Spleen (tissue), 11 donors: Measurements from ENCODE around the gene RNF214. TPM values are rescaled to one million over a fixed set of nuclear protein-coding genes. Genes with fewer than 3 reads are reported as not detected.
A peak's percentile ranks its signal among the peaks of the same experiment; 100 is the strongest.

ENCODE experiments used
- DNase-seq: peaks from one replicate; pipeline ENCODE4 v3.0.0-alpha.2; 2020
- H3K27ac ChIP-seq, 8 donors: fragments of 200-600 bp; sonication (generic) in 7 of 8; 1 replicate in 4 of 8; 2 replicates in 4 of 8; pipeline versions ENCODE4 v1.5.0 to v1.8.0; 2016 to 2021; ENCODE audit warnings: inconsistent platforms in 4 of 8, mild to moderate bottlenecking in 4 of 8, moderate library complexity in 1 of 8
- H3K27me3 ChIP-seq, 7 donors: fragments of 200-600 bp; sonication (generic) in 6 of 7; replicated peaks in 1 of 7; 1 replicate in 4 of 7; 2 replicates in 3 of 7; pipeline versions ENCODE4 v1.5.0 to v1.8.0; 2016 to 2021; ENCODE audit warnings: inconsistent platforms in 3 of 7, mild to moderate bottlenecking in 1 of 7
- H3K36me3 ChIP-seq, 6 donors: fragments of 200-600 bp; sonication (generic) in 5 of 6; 1 replicate in 4 of 6; 2 replicates in 2 of 6; pipeline versions ENCODE4 v1.5.0 to v1.8.0; 2016 to 2021; ENCODE audit warnings: inconsistent platforms in 2 of 6
- H3K4me1 ChIP-seq, 6 donors: fragments of 200-600 bp; sonication (generic) in 5 of 6; 1 replicate in 3 of 6; 2 replicates in 3 of 6; pipeline versions ENCODE4 v1.5.0 to v1.8.0; 2016 to 2021; ENCODE audit warnings: inconsistent platforms in 3 of 6
- H3K4me3 ChIP-seq, 8 donors: fragments of 200-600 bp; sonication (generic) in 7 of 8; 1 replicate in 4 of 8; 2 replicates in 4 of 8; pipeline versions ENCODE4 v1.5.0 to v1.8.0; 2016 to 2021; ENCODE audit warnings: inconsistent platforms in 4 of 8, mild to moderate bottlenecking in 4 of 8, moderate library complexity in 2 of 8
- H3K9me3 ChIP-seq, 8 donors: fragments of 200-600 bp; sonication (generic) in 7 of 8; 1 replicate in 4 of 8; 2 replicates in 4 of 8; pipeline versions ENCODE4 v1.5.0 to v1.8.0; 2016 to 2021; ENCODE audit warnings: inconsistent platforms in 4 of 8
- POLR2A ChIP-seq, 3 donors: fragments of 450-650 bp; IDR thresholded peaks; one replicate each; pipeline ENCODE4 v1.5.1; 2017; ENCODE audit warnings: antibody characterized with exemption in 3 of 3, mild to moderate bottlenecking in 1 of 3
- POLR2AphosphoS5 ChIP-seq, 3 donors: sonication (generic); formaldehyde crosslinking; IDR thresholded peaks; one replicate each; pipeline ENCODE4 v1.5.1; 2017; ENCODE audit warnings: antibody characterized with exemption in 3 of 3
- WGBS, 5 donors: extraction: QIAGEN DNeasy Blood & Tissue Kit in 3 of 5; methylation state at CpG; one replicate each; pipeline versions ENCODE4 v1.1.5 to v1.1.7; 2013 to 2018; 5-methylcytosine and 5-hydroxymethylcytosine counted together
- intact Hi-C: fragments of 100-400 bp; cut with DNase I; formaldehyde crosslinking; loops from one replicate; pipeline ENCODE4 v1.15.0; 2023; ENCODE audit warnings: low total_unique reads
- polyA plus RNA-seq, 3 donors: library from polyadenylated mRNA; stranded (reverse); fragments of 200-250 nt; gene quantifications; one replicate each; pipeline ENCODE4 v1.2.1, GENCODE V29; 2013
- total RNA-seq, 7 donors: library from RNA; depleted of rRNA in 3 of 7; stranded (reverse); fragments of >200 nt in 3 of 7; fragmentation: NEBNext Ultra II Directional in 4 of 7; extraction: Animal tissue kit (Norgen Biotek cat#: 25700) in 4 of 7; gene quantifications; one replicate each; pipeline versions ENCODE4 v1.1.0 to v1.2.1, GENCODE V29; 2016 to 2021
- TF ChIP-seq, protein P1 (sequence below), 11 experiments: fragments of 200-600 bp in 7 of 11; fragments of 450-650 bp in 4 of 11; sonication (generic) in 4 of 11; IDR thresholded peaks in 8 of 11; conservative IDR thresholded peaks in 3 of 11; 1 replicate in 7 of 11; 2 replicates in 4 of 11; pipeline versions ENCODE4 v1.4.0 to v1.8.0; 2016 to 2021; ENCODE audit warnings: antibody characterized with exemption in 11 of 11, inconsistent platforms in 4 of 11, mild to moderate bottlenecking in 1 of 11
- donor health status: healthy with polysubstance abuse.
- donor health status: DM: no; HTN: no; CAD: no; lungs with moderate emphysema.
- donor health status: DM: no; HTN: no; CAD: no.
- donor health status: Bipolar disorder and iron deficiency.
- donor health status: healthy.
- donor health status: DM: no; HTN: no; CAD: no.
- donor health status: DM: yes; HTN: yes; CAD: no.

RNF214 gene
- total and polyA plus RNA-seq, 10 donors = 5.6 to 29.6 (median 19.6) TPM

DNA sequence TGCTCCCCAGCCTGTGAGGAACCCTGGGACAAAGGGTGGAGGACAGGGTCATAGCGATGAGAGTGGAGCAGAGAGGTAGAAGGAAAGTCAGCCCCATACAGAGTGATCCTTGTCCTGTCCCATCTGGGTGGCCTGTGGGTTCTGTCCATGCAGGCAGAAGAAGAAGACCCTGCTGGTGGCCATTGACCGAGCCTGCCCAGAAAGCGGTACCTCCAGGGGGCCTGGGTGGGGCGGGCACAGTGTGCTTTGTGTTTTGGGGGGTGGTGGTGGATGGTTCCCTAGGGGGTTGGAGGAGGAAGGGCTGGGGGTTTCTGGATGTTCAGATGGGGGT, 46.1 kb upstream of the RNF214 start:
- Histone ChIP-seq H3K9me3 (no peaks in the 10 kb centered on the region), H3K27ac (peak overlapping the region; percentile 40 to 88 (median 76)), H3K27me3 (no peaks in the 10 kb centered on the region), H3K36me3 (peaks cover 0 to 98% (median 52%) of the 10 kb centered on the region in 6 donors), H3K4me1 (peaks cover under 1 to 76% (median 41%) of the 10 kb centered on the region in 6 donors), H3K4me3 (no peak overlapping the region)
- TF ChIP-seq, protein P1, sequence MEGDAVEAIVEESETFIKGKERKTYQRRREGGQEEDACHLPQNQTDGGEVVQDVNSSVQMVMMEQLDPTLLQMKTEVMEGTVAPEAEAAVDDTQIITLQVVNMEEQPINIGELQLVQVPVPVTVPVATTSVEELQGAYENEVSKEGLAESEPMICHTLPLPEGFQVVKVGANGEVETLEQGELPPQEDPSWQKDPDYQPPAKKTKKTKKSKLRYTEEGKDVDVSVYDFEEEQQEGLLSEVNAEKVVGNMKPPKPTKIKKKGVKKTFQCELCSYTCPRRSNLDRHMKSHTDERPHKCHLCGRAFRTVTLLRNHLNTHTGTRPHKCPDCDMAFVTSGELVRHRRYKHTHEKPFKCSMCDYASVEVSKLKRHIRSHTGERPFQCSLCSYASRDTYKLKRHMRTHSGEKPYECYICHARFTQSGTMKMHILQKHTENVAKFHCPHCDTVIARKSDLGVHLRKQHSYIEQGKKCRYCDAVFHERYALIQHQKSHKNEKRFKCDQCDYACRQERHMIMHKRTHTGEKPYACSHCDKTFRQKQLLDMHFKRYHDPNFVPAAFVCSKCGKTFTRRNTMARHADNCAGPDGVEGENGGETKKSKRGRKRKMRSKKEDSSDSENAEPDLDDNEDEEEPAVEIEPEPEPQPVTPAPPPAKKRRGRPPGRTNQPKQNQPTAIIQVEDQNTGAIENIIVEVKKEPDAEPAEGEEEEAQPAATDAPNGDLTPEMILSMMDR (IDR thresholded peaks at IDR 0.05 in 8 of 11, conservative IDR thresholded peaks at IDR 0.05 in 3 of 11) = no peak
- no peak for TF ChIP-seq POLR2AphosphoS5 (IDR thresholded peaks at IDR 0.05)
- no peak for TF ChIP-seq POLR2A (IDR thresholded peaks at IDR 0.05)
- DNase-seq = peak; percentile 71
- intact Hi-C loops = no loop called here
- 88 to 97% (median 96%) methylated on average over 4 of the region's 4 CpGs for WGBS, 5 donors

DNA sequence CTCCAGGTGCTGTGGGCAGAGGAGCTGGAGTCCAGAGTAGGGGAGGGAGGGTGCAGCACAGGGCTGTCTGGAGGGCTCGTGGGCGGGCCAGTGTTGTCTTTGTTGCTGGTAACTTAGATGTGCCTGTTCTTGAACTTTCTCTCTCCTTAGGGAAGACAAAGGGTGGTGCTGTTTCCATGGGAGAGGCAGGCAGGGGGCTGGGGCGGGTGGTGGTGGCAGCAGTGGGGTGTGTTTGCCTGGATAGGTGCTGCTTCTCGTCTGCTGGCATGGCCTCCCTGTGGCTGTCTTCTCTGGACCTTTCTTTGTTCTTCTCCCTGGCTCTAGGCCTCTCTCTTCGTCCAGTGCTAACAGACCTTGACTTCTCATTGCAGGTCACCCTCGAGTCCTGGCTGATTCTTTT, 45.5 kb upstream of the RNF214 start:
- H3K27ac ChIP-seq = peak overlapping the region in 6 of 8 donors; percentile 62 to 88 (median 78)
- intact Hi-C loops = no loop called here
- TF ChIP-seq POLR2A (IDR thresholded peaks at IDR 0.05) (no peak), POLR2AphosphoS5 (IDR thresholded peaks at IDR 0.05) (no peak)
- TF ChIP-seq, protein P1 (IDR thresholded peaks at IDR 0.05 in 8 of 11, conservative IDR thresholded peaks at IDR 0.05 in 3 of 11) = no peak
- DNase-seq = no peak
- H3K27me3 ChIP-seq = no peaks in the 10 kb centered on the region
- no peaks in the 10 kb centered on the region for H3K9me3 ChIP-seq
- peaks cover 0 to 70% (median 37%) of the 10 kb centered on the region in 6 donors for H3K4me1 ChIP-seq
- H3K36me3 ChIP-seq = peaks cover 0 to 98% (median 55%) of the 10 kb centered on the region in 6 donors
- 72 to 84% (median 82%) methylated on average over 6 of the region's 6 CpGs for WGBS, 5 donors
- no peak overlapping the region for H3K4me3 ChIP-seq

GRCh38 chr11:117187428-117187798, 45.1 kb upstream of the RNF214 start:
- intact Hi-C loops = no loop called here
- Histone ChIP-seq H3K36me3 (peaks cover 0 to 98% (median 55%) of the 10 kb centered on the region in 6 donors), H3K4me1 (peaks cover 0 to 70% (median 37%) of the 10 kb centered on the region in 6 donors), H3K27ac (peak overlapping the region in 6 of 8 donors; percentile 62 to 88 (median 78)), H3K27me3 (no peaks in the 10 kb centered on the region), H3K4me3 (no peak overlapping the region), H3K9me3 (no peaks in the 10 kb centered on the region)
- peak; percentile 71 for DNase-seq
- 85 to 92% (median 89%) methylated on average over 13 of the region's 13 CpGs for WGBS, 5 donors
- TF ChIP-seq POLR2A (IDR thresholded peaks at IDR 0.05) (no peak), POLR2AphosphoS5 (IDR thresholded peaks at IDR 0.05) (no peak)
- TF ChIP-seq, protein P1 (IDR thresholded peaks at IDR 0.05 in 8 of 11, conservative IDR thresholded peaks at IDR 0.05 in 3 of 11) = no peak

DNA sequence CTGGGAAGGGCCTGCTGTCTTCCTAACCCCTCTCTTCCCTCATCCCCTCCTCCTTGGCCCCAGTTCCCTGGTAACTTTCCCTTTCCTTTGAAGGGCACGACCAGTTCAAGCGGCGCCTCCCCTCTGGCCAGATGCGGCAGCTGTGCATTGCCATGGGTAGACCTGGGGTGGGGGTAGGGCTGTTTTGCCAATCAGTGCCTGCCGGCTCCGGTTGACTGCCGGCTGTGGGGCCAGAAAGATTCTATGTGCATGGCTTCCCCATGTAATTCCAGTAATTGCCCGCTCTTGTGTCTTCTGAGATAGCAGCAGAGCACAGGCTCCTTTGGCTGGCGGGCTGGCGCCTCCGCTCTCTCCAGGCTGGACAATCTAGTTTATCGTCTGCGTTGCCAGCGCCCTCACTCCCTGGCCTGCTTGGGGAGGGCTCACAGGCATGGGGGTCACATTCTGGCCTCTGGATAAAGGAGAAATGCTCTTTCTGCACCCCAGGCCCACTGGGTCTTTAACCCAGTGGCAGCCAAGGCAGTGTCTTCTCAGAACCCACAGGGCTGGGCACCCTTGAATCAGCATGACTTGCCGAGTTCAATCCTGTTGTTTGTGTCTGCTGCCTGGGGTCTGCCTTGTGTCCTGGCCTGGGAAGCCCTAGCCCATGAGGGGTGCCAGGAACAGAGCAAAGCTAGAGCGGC, 44.5 kb upstream of the RNF214 start:
- WGBS, 5 donors = 93 to 97% (median 95%) methylated on average over 14 to 16 of the region's 16 CpGs
- DNase-seq = no peak
- intact Hi-C loops = no loop called here

More for the DNA sequence above, 44.5 kb upstream of the RNF214 start:
- Histone ChIP-seq H3K36me3 (peaks cover 2 to 98% (median 56%) of the 10 kb centered on the region in 6 donors), H3K27me3 (no peaks in the 10 kb centered on the region), H3K9me3 (no peaks in the 10 kb centered on the region), H3K4me3 (no peak overlapping the region), H3K4me1 (peaks cover 0 to 76% (median 37%) of the 10 kb centered on the region in 6 donors), H3K27ac (peak overlapping the region in 6 of 8 donors; percentile 43 to 88 (median 80))
- peak in 1 of 3 donors; percentile 23 for TF ChIP-seq POLR2AphosphoS5 (IDR thresholded peaks at IDR 0.05)
- TF ChIP-seq, protein P1 (IDR thresholded peaks at IDR 0.05 in 8 of 11, conservative IDR thresholded peaks at IDR 0.05 in 3 of 11) = no peak
